Stimulated activated memory B cell treated with anti-CD40 and anti-IgM and Interleukin-4, amounts not matched to agents 10 μg/mL and 1 μg/mL and 100 μg/mL, for 72 hours (primary cell): ENCODE results near the gene CCL19.
A peak's percentile ranks its signal among the peaks of the same experiment; 100 is the strongest.

ENCODE experiments used
- ATAC-seq: fragments of 150-1000 bp; cut with Tn5 transposase; 2 replicates; pipeline ENCODE4 v1.10.0; 2021
- H3K27ac Mint-ChIP-seq: one replicate; pipeline ENCODE4 v1.8.0; 2022; ENCODE audit warnings: mild to moderate bottlenecking, mixed read lengths
- H3K27me3 Mint-ChIP-seq: one replicate; pipeline ENCODE4 v1.8.0; 2022; ENCODE audit warnings: mixed read lengths
- H3K36me3 Mint-ChIP-seq: one replicate; pipeline ENCODE4 v1.8.0; 2022; ENCODE audit warnings: mixed read lengths
- H3K4me1 Mint-ChIP-seq: one replicate; pipeline ENCODE4 v1.8.0; 2022; ENCODE audit warnings: mixed read lengths
- H3K4me3 Mint-ChIP-seq: one replicate; pipeline ENCODE4 v1.8.0; 2022; ENCODE audit warnings: mild to moderate bottlenecking, moderate library complexity, mixed read lengths
- H3K9me3 Mint-ChIP-seq: one replicate; pipeline ENCODE4 v1.8.0; 2022; ENCODE audit warnings: mixed read lengths

The CCL19 gene

DNA sequence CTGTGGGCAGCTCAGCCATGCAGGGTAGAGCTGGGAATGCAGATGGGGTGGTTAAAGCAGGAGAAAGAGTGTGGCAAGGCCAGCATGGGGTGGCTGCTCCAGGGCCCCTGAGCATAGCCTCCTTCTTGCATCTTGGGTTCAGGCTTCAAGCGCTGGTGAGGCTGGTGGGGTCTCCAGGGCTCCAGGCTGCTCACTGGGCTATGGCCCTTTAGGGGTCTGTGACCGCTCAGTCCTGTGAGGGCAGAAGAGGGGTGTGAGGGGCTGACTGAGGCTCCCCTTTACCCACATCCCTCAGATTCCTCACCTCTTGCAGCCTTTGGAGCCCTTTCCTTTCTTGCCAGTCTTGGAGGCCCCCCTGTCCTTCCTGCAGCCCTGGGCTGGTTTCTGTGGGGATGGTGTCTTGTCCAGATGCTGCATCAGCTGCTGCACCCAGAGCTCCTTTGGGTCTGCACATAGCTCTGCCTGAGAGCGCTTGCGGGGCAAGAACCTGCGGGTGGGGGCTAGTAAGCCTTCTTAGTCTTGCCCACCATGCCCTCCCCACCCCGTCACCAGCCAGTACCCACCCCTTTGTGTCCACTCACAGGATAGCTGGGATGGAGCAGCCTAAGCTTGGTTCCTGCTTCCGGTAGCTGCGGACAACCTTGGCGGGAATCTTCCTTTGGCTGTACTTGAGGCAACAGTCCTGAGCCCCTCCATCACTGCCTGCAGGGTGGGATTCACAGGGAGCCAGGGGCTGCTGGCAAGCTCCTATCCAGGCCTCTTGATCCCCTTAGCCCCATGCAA lies 18.3 kb upstream of the CCL19 start:
- Mint-ChIP-seq H3K27ac (no peak overlapping the region), H3K9me3 (no peaks in the 10 kb centered on the region), H3K36me3 (no peaks in the 10 kb centered on the region), H3K27me3 (peaks cover 41% of the 10 kb centered on the region), H3K4me1 (peaks cover 15% of the 10 kb centered on the region), H3K4me3 (no peak overlapping the region)
- ATAC-seq, result no peak

DNA sequence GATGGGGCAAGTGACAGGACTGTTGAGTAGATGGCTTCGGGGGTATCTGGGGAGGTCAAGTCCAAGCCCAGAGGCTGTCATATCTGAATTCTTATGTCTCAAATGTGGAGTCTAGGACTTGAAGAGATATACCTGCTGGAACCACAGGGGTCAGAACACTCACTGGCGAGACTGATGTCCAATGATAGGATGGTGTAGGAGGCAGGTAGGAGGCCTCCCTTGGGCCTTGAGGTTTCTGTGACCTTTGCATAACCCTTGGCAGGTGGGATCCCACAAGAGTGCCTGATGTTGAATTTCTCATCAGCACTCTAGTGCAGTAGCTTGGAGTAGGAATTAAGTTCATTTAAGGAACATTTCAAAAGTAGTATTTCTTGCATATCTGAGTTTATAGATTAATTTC lies 16.1 kb upstream of the CCL19 start:
- Mint-ChIP-seq H3K36me3 (no peaks in the 10 kb centered on the region), H3K9me3 (no peaks in the 10 kb centered on the region), H3K4me3 (no peak overlapping the region), H3K27ac (no peak overlapping the region), H3K27me3 (peaks cover 18% of the 10 kb centered on the region), H3K4me1 (peaks cover 16% of the 10 kb centered on the region)
- peak; percentile 43 for ATAC-seq

DNA sequence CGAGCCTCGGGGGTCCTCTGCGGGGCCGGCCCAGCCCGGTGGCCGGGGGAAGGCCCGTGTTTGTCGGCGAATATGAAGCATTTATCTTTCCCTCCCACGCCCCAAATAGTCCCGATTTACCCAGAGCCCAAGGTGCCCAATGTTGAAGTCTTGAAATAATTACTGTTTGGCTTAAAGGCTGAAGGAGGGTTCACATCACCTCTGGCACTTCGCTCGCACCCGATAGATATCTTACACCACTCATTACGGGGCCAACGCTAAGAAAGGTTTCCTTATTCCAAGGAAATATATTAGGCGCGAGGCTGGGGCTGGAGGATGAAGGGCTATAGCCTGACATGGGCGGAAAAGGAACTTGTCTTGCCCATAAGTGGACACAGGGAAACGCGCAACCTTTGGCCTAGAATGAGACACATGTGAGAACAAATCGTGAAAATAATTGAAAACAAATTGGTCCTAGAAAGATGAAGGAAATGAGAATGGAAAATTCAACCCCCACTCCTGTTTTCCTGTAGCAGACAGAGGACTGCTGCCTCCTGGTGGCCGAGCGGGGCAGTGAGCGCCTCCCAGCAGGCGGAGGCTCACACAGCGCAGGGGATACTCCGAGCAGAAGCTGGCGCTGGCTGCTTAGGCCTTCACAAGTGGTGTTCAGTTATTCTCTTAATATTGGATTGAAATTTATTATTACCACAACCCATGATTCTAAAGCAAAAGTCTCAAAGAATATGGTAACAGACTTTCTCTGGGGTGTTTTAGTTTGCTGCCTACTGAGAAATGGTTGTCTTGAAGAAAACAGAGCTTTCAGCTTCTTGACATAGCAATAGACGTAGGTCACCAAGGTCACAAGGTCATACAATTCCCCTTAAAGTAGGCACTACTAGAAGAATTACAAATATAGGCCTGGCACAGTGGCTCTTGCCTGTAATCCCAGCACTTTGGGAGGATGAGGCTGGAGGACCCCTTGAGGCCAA lies 11.0 kb upstream of the CCL19 start:
- H3K27ac Mint-ChIP-seq, result no peak overlapping the region
- ATAC-seq, result peak; percentile 87
- H3K4me1 Mint-ChIP-seq, result peaks cover 12% of the 10 kb centered on the region
- H3K4me3 Mint-ChIP-seq, result peak overlapping the region; percentile 72
- no peaks in the 10 kb centered on the region for H3K9me3 Mint-ChIP-seq
- H3K36me3 Mint-ChIP-seq, result no peaks in the 10 kb centered on the region
- peaks cover 16% of the 10 kb centered on the region for H3K27me3 Mint-ChIP-seq

DNA sequence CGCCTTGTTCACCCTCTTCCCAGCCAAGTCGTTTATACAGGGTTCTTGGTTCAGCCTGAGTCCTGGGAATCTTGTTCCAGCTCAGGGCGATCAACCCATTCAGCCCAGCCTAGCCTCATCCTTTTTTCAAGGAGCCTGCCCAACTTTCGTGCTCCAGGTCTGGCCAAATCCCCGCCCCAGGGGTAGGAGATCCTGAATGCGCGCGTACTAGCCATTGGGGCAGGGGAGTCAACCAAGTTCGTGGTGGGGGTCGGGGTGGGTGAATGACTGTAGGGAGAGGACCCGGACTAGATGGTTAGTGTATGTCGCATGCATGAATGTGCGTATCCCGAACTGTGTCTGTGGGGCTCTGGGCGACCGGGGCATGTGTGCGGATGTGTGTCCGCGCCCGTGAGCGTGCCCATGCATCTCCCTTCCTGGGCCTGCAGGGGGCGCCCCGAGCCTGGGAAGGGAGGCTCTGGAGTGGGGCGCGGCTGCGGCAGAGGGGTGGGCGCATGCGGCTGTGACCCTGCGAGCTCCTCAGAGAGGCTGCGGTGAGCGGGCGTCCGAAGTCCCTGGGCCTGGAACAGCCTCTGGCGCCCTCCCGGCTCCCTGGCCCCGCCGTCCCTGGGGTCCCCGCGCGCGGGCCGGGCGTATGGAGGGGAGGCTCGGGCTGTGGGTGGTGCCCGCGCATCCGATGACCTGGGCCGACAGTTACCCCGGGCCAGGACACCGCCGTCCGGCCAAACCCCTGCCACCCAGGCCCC lies 10.1 kb upstream of the CCL19 start:
- peak overlapping the region; percentile 72 for H3K4me3 Mint-ChIP-seq
- H3K36me3 Mint-ChIP-seq, result no peaks in the 10 kb centered on the region
- peaks cover 7% of the 10 kb centered on the region for H3K4me1 Mint-ChIP-seq
- peak; percentile 84 for ATAC-seq
- peaks cover 16% of the 10 kb centered on the region for H3K27me3 Mint-ChIP-seq
- H3K27ac Mint-ChIP-seq, result no peak overlapping the region
- H3K9me3 Mint-ChIP-seq, result no peaks in the 10 kb centered on the region

DNA sequence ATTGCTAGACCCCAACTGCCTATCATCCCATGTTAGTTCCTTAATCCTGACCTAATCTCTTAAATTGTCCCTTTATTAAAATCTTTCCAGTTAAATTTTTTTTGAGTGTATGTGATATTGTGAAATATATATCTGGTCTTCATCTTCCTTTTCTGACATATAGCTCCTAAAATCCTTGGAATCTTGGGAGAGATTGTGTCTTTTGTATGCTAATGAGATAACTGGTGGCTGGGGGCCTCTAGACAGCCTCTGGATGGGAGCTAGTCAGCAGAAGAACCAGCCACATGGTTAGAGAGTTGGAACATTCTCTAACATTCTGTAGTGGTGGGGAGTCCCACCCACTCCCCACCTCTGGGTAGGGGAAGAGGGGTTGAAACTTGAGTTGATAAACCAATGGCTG lies 3.7 kb upstream of the CCL19 start:
- Mint-ChIP-seq H3K27me3 (peaks cover 18% of the 10 kb centered on the region), H3K27ac (no peak overlapping the region), H3K36me3 (no peaks in the 10 kb centered on the region), H3K9me3 (no peaks in the 10 kb centered on the region), H3K4me1 (no peaks in the 10 kb centered on the region), H3K4me3 (no peak overlapping the region)
- ATAC-seq, result no peak

DNA sequence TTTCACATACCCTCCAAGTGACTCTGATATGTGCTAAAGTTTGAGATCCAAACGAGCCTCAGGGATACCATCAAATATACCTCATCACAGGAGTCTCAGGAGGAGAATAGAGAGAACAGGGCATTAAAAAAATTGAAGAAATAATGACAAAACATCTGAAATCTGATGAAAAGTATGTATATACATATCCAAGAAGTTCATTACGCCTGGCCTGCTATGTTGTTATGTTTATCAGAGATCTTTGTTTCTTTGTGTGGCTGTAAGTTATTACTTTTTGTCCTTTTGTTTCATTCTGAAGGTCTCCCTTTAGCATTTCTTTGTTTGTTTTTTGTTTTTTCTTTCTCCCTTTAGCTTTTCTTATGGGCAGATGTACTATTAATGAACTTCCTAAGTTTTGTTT lies 2.5 kb upstream of the CCL19 start:
- Mint-ChIP-seq H3K4me1 (no peaks in the 10 kb centered on the region), H3K27ac (no peak overlapping the region), H3K36me3 (no peaks in the 10 kb centered on the region), H3K9me3 (no peaks in the 10 kb centered on the region), H3K4me3 (no peak overlapping the region), H3K27me3 (peaks cover 26% of the 10 kb centered on the region)
- ATAC-seq, result no peak

DNA sequence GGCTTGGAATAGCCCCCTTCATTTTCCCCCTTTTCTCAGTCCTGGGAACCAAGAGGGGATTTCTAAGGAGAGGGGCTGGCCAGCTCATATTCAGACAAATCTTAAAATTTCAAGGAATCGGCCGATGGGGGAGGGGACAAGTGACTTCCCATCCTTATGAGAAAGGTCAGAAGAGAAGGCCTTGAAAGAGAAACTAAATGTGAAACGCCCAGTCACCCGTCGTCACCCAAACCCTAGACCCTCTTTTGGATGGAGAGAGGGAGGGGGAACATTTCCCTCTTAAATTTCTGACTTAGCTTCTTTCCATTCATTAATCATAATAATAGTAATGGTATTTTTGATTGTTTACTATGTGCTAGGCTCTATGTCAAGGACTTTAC lies 850 bp upstream of the CCL19 start:
- no peaks in the 10 kb centered on the region for H3K9me3 Mint-ChIP-seq
- H3K4me1 Mint-ChIP-seq, result peaks cover 2% of the 10 kb centered on the region
- no peaks in the 10 kb centered on the region for H3K36me3 Mint-ChIP-seq
- no peak overlapping the region for H3K27ac Mint-ChIP-seq
- no peak for ATAC-seq
- H3K27me3 Mint-ChIP-seq, result peaks cover 33% of the 10 kb centered on the region
- H3K4me3 Mint-ChIP-seq, result no peak overlapping the region

DNA sequence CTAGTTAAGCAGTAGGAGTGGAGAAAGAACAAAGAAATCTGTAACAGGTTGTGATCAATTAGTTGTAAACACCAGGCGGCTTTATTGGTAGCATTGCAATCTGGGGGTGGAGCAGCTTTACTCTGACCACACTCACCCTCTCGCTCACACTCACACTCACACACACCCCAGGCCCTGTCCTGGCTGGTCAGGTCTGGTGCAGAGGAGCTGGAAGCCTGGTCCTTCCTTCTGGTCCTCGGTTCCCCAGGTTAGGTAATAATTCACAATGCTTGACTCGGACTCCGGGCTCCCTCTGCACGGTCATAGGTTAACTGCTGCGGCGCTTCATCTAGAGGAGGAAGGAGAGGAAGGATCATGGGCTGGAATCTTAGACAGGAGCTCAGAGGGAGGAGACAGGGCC lies 1.6 kb downstream of the CCL19 start:
- no peak for ATAC-seq
- peaks cover 33% of the 10 kb centered on the region for H3K27me3 Mint-ChIP-seq
- no peaks in the 10 kb centered on the region for H3K9me3 Mint-ChIP-seq
- no peak overlapping the region for H3K27ac Mint-ChIP-seq
- peaks cover 7% of the 10 kb centered on the region for H3K4me1 Mint-ChIP-seq
- H3K4me3 Mint-ChIP-seq, result no peak overlapping the region
- H3K36me3 Mint-ChIP-seq, result no peaks in the 10 kb centered on the region

DNA sequence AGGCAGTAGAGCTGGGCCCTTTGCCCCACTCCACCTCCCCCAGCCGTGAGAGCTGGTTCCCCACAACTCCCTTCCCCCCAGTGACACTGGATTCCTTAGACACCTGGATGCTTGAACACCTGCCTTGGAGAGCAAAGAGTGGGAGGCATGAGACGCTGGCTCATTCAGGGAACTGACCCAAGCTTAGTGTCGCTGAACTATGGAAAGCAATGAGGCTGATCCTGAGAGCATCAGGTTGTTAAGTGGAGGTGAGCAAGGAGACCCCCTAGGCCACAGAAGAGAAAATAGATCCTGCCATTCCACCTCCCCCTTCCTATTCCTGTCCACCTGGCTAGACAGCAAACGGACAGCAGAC lies 2.0 kb downstream of the CCL19 start:
- no peak for ATAC-seq
- Mint-ChIP-seq H3K27ac (no peak overlapping the region), H3K9me3 (no peaks in the 10 kb centered on the region), H3K4me1 (peaks cover 7% of the 10 kb centered on the region), H3K36me3 (no peaks in the 10 kb centered on the region), H3K4me3 (no peak overlapping the region), H3K27me3 (peaks cover 33% of the 10 kb centered on the region)

DNA sequence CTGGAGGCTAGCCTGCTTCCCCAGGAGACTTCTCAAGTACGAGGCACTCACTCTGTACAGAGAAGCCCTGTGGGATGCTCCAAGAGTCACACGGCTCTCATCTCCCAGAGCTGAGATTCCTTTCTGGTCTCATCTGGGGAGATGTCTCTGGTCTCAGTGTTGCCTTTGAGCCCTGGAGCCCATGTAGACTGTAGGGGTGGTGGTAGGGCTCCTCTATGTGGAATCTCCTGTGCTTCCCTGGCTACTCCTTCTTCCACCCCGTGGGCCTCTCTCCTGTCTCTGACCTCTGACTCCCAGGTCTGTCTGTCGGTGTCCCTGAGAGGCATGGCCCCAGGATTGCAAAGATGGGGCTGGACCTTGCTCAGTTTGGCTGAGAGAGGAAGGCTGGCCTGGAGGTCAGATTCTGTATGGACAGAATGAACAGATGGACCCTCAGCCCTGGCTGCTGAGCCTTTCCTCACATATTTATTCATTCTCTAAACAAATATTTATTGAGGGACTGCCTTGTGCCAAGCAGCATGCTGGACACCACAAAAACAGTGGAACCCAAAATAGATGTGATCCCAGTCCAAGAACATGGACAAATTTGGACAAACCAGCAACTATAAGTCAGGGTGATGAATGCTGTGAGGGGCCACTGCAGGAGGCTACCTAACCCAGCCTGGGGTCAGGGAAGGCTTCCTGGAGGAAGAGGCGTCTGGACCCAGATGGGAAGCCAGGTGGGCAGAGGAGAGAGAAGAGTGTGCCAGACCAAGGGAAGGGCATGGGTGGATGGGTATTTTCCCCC lies 2.6 kb downstream of the CCL19 start:
- ATAC-seq, result no peak
- Mint-ChIP-seq H3K27ac (no peak overlapping the region), H3K4me3 (no peak overlapping the region), H3K4me1 (peaks cover 7% of the 10 kb centered on the region), H3K36me3 (no peaks in the 10 kb centered on the region), H3K9me3 (no peaks in the 10 kb centered on the region), H3K27me3 (peaks cover 28% of the 10 kb centered on the region)

DNA sequence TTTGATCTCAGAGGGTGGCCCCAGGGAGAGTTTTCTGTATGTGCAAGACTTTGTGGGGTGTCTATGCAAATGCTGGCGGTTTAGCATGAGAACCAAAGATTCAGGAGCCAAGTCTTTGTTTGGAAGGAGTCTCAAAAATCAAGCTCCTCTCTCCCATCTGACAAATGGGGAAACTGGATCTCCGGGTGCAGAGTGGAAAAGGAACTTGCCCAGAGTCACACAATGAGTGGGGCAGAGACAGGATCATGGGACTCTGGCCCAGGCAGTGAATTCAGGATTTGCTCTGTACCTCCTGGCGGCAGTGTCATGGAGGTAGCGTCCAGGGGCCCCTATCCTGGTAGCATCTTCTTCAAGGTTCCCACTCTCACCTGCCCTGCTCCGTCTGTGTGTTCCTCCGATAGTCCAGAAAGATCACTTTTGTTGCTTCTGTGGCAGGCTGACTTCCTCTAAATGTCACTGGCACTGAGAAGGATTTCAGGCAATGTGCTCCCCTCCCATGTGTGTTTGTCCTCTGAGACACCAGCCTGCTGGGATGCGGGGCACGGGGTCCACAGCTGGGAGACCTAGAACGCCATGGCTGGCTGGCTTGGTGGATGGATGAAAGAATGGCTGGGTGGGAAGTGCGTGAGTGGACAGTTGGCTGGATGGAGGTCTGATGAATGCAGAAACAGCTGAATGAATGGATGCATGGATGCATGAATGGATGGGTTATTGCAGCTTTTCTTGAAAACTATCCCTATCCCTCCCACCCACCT lies 3.6 kb downstream of the CCL19 start:
- Mint-ChIP-seq H3K4me1 (peaks cover 7% of the 10 kb centered on the region), H3K27me3 (peaks cover 22% of the 10 kb centered on the region), H3K9me3 (no peaks in the 10 kb centered on the region), H3K4me3 (no peak overlapping the region), H3K36me3 (no peaks in the 10 kb centered on the region), H3K27ac (no peak overlapping the region)
- ATAC-seq, result no peak

DNA sequence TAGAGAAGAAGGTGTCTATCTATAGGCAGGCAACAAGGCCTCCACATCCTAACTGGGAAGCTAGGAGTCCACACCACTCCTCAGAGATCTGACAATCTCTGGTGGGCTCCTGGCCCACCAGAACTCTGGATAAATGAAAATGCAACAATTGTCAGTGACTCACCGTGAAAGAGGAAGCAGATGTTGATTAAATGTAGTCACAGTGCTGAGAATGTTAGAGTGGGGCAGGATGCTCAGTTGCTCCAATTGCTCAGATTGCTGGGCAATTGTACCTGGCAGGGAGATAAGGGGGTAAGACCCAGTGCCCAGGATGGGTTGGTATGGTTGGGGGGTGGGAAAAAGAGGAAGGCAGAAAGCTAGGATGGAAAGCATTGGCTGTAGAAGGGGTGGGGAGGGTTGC lies 4.3 kb downstream of the CCL19 start:
- Mint-ChIP-seq H3K27ac (no peak overlapping the region), H3K27me3 (peaks cover 22% of the 10 kb centered on the region), H3K9me3 (no peaks in the 10 kb centered on the region), H3K4me1 (peaks cover 7% of the 10 kb centered on the region), H3K36me3 (no peaks in the 10 kb centered on the region), H3K4me3 (no peak overlapping the region)
- ATAC-seq, result no peak

DNA sequence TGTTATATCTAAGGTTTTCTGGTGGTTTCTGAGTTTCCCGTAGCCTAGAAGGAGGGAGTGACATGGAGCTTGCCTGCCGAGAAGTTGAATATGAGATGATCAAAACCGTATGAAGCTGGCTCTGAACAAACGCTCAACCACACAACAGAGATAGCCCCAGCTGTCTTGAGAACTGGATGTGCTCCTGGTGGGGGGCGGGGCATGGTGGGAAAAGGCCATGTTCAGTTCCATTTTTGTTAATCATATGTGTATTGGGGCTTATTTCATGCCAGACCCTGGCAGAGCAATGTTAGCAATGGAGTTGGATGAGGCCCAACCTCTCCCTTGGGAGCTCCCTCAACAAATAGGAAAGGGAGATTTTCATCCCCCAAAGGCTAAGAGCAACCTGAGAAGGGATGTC lies 4.8 kb downstream of the CCL19 start:
- H3K36me3 Mint-ChIP-seq, result no peaks in the 10 kb centered on the region
- no peak for ATAC-seq
- no peak overlapping the region for H3K4me3 Mint-ChIP-seq
- H3K27ac Mint-ChIP-seq, result no peak overlapping the region
- H3K27me3 Mint-ChIP-seq, result peaks cover 22% of the 10 kb centered on the region
- H3K9me3 Mint-ChIP-seq, result no peaks in the 10 kb centered on the region
- peaks cover 7% of the 10 kb centered on the region for H3K4me1 Mint-ChIP-seq

DNA sequence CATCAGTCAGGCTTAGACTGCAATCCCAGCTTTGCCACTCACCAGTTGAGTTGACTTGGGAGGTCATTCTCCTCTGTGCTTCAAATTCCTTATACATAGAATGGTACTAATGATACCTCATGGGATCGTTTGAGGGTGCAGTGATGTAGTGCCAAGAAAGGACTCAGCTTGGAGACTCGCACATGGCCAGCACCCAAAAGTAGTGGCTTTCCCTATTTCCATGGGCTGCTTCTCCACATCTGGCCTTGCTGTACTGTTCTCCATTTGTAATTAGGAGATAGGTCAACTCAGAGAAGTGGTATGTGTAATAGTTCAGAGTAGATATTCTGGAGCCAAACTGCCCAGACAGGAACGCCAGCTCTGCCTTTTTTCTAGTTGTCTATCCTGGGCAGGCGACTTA lies 5.5 kb downstream of the CCL19 start:
- Mint-ChIP-seq H3K36me3 (no peaks in the 10 kb centered on the region), H3K4me3 (no peak overlapping the region), H3K9me3 (no peaks in the 10 kb centered on the region), H3K27me3 (peaks cover 22% of the 10 kb centered on the region), H3K4me1 (peaks cover 7% of the 10 kb centered on the region), H3K27ac (no peak overlapping the region)
- no peak for ATAC-seq
